Breast epithelium (tissue), 4 donors: ENCODE results near the gene CENPK. TPM values are rescaled to one million over a fixed set of nuclear protein-coding genes. Genes with fewer than 3 reads are reported as not detected.

Experiments used
- DNase-seq, 2 donors: peaks; one replicate each; pipeline ENCODE4 v3.0.0-alpha.2; 2019; ENCODE audit warnings: low spot score in 2 of 2
- H3K27ac ChIP-seq, 2 donors: fragments of 200-600 bp; sonication (generic) in 1 of 2; one replicate each; pipeline ENCODE4 v1.5.1; 2016 to 2019; ENCODE audit warnings: mild to moderate bottlenecking in 1 of 2
- H3K27me3 ChIP-seq, 2 donors: fragments of 200-600 bp; sonication (generic) in 1 of 2; one replicate each; pipeline versions ENCODE4 v1.5.1 to v1.6.0; 2017 to 2019; ENCODE audit warnings: control low read depth in 1 of 2, mild to moderate bottlenecking in 1 of 2
- H3K36me3 ChIP-seq: fragments of 200-600 bp; one replicate; pipeline ENCODE4 v1.5.1; 2019
- H3K4me1 ChIP-seq, 2 donors: fragments of 200-600 bp; sonication (generic); one replicate each; pipeline ENCODE4 v1.5.1; 2016 to 2019; ENCODE audit warnings: control low read depth in 1 of 2
- H3K4me3 ChIP-seq, 3 donors: fragments of 200-600 bp; sonication (generic); 1 replicate in 2 of 3; 2 replicates in 1 of 3; pipeline ENCODE4 v1.5.1; 2016 to 2019; ENCODE audit warnings: mild to moderate bottlenecking in 3 of 3, moderate library complexity in 2 of 3
- H3K9me3 ChIP-seq, 2 donors: fragments of 200-600 bp; sonication (generic) in 1 of 2; one replicate each; pipeline ENCODE4 v1.5.1; 2016 to 2019; ENCODE audit warnings: control low read depth in 1 of 2
- POLR2A ChIP-seq: fragments of 450-650 bp; IDR thresholded peaks from one replicate; pipeline ENCODE4 v1.6.1; 2016; ENCODE audit warnings: antibody characterized with exemption, mild to moderate bottlenecking, moderate library complexity
- POLR2AphosphoS5 ChIP-seq, 3 donors: sonication (generic); formaldehyde crosslinking; IDR thresholded peaks; one replicate each; pipeline ENCODE4 v1.6.1; 2017; ENCODE audit warnings: antibody characterized with exemption in 3 of 3
- intact Hi-C: fragments of 100-400 bp; cut with DNase I; formaldehyde crosslinking; loops from one replicate; pipeline ENCODE4 v1.15.1; 2023; ENCODE audit warnings: low total_unique reads
- total RNA-seq, 3 donors: library from RNA; depleted of rRNA; stranded (reverse); fragments of >200 nt; gene quantifications; one replicate each; pipeline ENCODE4 v1.1.0, GENCODE V29; 2016
- TF ChIP-seq, protein P1 (sequence below), 3 donors: fragments of 450-650 bp; IDR thresholded peaks; one replicate each; pipeline ENCODE4 v1.5.1; 2016 to 2017; ENCODE audit warnings: antibody characterized with exemption in 3 of 3, mild to moderate bottlenecking in 3 of 3, moderate library complexity in 3 of 3

CENPK gene
- total RNA-seq, 3 donors from 2014 or later: 0.98 to 2.5 (median 1.4) TPM

DNA sequence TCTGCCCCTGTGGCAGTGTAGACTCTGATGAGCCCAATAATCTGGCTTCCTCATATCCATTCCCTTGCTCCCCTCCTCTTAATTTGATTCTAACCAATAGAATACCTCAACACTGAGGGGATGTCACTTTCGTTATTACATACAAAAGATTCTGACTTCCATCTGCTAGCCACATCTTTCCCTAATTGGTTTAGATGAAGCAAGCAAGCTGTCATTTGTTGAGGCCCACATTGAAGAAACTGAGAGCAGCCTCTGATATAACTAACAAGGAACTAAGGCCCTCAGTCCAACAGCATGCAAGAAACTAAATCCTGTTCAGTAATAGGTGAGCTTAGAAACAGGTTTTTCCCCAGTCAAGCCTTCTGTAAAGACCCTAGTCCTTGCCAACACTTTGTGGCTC, 87.1 kb downstream of the CENPK start:
- no peaks in the 10 kb centered on the region for H3K36me3 ChIP-seq
- no peaks in the 10 kb centered on the region for H3K4me1 ChIP-seq
- H3K27ac ChIP-seq: no peak overlapping the region
- DNase-seq: no peak
- intact Hi-C loops: no loop called here
- TF ChIP-seq, protein P1, sequence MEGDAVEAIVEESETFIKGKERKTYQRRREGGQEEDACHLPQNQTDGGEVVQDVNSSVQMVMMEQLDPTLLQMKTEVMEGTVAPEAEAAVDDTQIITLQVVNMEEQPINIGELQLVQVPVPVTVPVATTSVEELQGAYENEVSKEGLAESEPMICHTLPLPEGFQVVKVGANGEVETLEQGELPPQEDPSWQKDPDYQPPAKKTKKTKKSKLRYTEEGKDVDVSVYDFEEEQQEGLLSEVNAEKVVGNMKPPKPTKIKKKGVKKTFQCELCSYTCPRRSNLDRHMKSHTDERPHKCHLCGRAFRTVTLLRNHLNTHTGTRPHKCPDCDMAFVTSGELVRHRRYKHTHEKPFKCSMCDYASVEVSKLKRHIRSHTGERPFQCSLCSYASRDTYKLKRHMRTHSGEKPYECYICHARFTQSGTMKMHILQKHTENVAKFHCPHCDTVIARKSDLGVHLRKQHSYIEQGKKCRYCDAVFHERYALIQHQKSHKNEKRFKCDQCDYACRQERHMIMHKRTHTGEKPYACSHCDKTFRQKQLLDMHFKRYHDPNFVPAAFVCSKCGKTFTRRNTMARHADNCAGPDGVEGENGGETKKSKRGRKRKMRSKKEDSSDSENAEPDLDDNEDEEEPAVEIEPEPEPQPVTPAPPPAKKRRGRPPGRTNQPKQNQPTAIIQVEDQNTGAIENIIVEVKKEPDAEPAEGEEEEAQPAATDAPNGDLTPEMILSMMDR (IDR thresholded peaks at IDR 0.05): no peak
- TF ChIP-seq POLR2AphosphoS5 (IDR thresholded peaks at IDR 0.05) (no peak), POLR2A (no peak)
- H3K4me3 ChIP-seq: no peak overlapping the region
- no peaks in the 10 kb centered on the region for H3K9me3 ChIP-seq
- no peaks in the 10 kb centered on the region for H3K27me3 ChIP-seq

DNA sequence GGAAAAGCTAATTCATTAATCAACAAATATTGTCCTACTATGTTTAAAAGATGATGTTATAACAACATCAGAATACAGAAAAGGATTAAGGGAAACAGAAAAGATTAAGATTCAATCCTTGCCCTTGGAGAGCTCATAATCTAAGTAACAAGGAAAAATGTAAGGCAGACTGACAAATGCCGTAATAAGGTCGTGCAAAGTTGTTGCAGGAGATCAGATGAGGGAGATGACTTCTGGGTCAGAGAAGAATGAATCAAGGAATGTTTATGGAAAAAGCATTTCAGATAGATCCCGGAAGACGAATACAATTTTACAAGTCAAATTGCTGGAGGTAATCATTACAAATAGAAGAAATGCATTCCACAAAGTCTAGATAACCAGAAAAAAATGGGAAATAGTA, 87.6 kb downstream of the CENPK start:
- Histone ChIP-seq H3K4me3 (no peak overlapping the region), H3K27ac (no peak overlapping the region), H3K4me1 (no peaks in the 10 kb centered on the region), H3K9me3 (no peaks in the 10 kb centered on the region), H3K27me3 (no peaks in the 10 kb centered on the region), H3K36me3 (no peaks in the 10 kb centered on the region)
- TF ChIP-seq POLR2AphosphoS5 (IDR thresholded peaks at IDR 0.05): no peak
- no peak for TF ChIP-seq POLR2A
- DNase-seq: no peak
- intact Hi-C loops: no loop called here

DNA sequence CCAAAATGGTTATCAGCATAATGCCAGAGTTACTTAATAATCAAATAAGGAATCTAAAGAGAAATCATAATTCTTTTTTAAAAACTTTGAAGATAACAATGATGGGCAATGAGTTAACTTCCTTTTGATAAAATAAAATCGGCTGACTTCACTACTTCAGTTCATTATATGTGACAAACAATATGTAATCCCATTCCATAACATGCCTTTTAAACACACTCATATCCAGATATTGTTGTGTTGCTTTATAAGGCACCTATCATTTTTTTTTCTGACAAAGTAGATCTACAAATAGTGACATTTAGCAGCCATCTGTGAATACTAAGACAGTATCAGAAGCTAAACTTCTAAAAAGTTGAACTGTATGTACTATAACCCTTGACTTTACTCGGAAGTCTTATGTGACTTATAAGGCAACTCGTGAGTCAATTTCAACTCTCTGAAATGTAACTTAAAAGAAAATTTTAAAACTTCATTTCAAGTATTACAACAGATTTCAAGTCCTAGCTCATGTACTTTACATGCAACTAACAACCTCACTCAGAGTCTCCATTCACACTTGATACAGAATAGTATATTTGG, 88.7 kb downstream of the CENPK start:
- no peaks in the 10 kb centered on the region for H3K9me3 ChIP-seq
- H3K4me3 ChIP-seq: no peak overlapping the region
- TF ChIP-seq, protein P1 (IDR thresholded peaks at IDR 0.05): no peak
- no peak for TF ChIP-seq POLR2A
- TF ChIP-seq POLR2AphosphoS5 (IDR thresholded peaks at IDR 0.05): no peak
- intact Hi-C loops: no loop called here
- no peak for DNase-seq
- H3K27ac ChIP-seq: no peak overlapping the region
- H3K27me3 ChIP-seq: no peaks in the 10 kb centered on the region
- no peaks in the 10 kb centered on the region for H3K36me3 ChIP-seq
- H3K4me1 ChIP-seq: no peaks in the 10 kb centered on the region

DNA sequence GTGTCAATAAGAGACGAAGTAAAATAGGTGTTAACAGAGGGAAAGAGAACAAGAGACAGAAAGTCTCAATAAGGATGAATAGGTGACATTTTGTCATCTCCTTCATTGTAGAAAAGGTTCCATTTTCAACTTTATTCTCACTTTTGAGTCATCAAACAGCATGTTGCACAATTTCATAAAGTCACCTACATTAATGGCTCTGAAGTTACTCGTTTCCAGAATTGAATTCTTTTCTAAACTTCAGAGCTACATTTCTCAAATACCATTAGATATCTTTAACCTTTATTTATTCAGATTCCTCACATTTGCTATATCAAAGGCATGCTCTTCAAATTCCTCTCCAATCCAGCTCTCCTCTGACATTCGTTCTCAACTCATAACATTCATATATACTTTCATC, 94.3 kb downstream of the CENPK start:
- TF ChIP-seq POLR2A (no peak), POLR2AphosphoS5 (IDR thresholded peaks at IDR 0.05) (no peak)
- TF ChIP-seq, protein P1 (IDR thresholded peaks at IDR 0.05): no peak
- H3K36me3 ChIP-seq: no peaks in the 10 kb centered on the region
- no peak for DNase-seq
- intact Hi-C loops: no loop called here
- no peak overlapping the region for H3K27ac ChIP-seq
- no peaks in the 10 kb centered on the region for H3K4me1 ChIP-seq
- H3K4me3 ChIP-seq: no peak overlapping the region
- H3K9me3 ChIP-seq: no peaks in the 10 kb centered on the region
- no peaks in the 10 kb centered on the region for H3K27me3 ChIP-seq

Other genes starting within 250 kb of the CENPK start
- 1 to 10 TPM; 1.4 to 6.0 (median 3.9) TPM for gene ADAMTS6, start 81.2 kb downstream of the CENPK start, total RNA-seq
- gene PPWD1, start 128 bp upstream of the CENPK start, total RNA-seq: 10 to 100 TPM; 59.6 to 71.0 (median 64.0) TPM
- 10 to 100 TPM; 15.1 to 28.7 (median 16.2) TPM for gene TRIM23, start 61.2 kb upstream of the CENPK start, total RNA-seq
- gene SHLD3, start 61.9 kb upstream of the CENPK start, total RNA-seq: 1 to 10 TPM; 3.6 to 5.1 (median 3.7) TPM
- gene TRAPPC13, start 61.9 kb upstream of the CENPK start, total RNA-seq: 10 to 100 TPM; 17.4 to 27.4 (median 19.7) TPM
- 10 to 100 TPM in 1 of 3 donors, 1 to 10 TPM in 2; 7.9 to 10.5 (median 8.2) TPM for gene SGTB, start 158.9 kb upstream of the CENPK start, total RNA-seq
- gene NLN, start 159.0 kb upstream of the CENPK start, total RNA-seq: 10 to 100 TPM; 12.8 to 15.7 (median 14.9) TPM